ENCODE data around the gene ASB15. TPM values are rescaled to one million over a fixed set of nuclear protein-coding genes. Genes with fewer than 3 reads are reported as not detected.
"Not testable (repeated sequence)": the region's sequence is repeated elsewhere in the genome, so short reads cannot be mapped to it uniquely, and the experiment has no call there.

ASB15 gene
- not detected for total RNA-seq
- 0.03 TPM for polyA plus RNA-seq

DNA sequence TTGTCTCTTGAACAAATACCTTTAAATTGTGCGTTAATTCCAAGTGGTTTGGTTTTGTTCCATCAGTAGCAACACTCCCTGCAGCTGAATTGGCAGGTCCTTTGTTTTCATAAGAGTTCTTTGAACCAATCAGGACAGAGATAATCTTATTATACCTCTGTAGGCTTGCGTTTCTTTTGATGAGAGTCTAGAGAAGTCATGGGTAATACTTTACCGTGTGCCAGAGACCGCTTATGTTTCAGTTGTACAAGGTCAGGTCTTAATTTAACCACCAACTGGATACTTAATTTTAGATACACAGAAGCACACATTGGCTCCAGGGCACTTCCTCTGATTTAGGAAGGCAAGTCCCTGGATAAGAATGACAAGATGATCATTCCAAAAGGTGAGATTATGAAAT lies at the start of gene ASB15:
ASB15 (plus strand) TSS at position 292 of the 400 bp plus-strand sequence. CDS start 12,682 bp downstream, outside the sequence.
- Mint-ChIP-seq H3K9me3 (no peaks in the 10 kb centered on the region), H3K27ac (no peak within 1 kb of the TSS), H3K4me3 (no peak within 1 kb of the TSS), H3K36me3 (no peaks in the 10 kb centered on the region), H3K27me3 (peaks cover 8 to 35% of the 10 kb centered on the region in 2 donors), H3K4me1 (no peaks in the 10 kb centered on the region)
- Histone ChIP-seq H3K36me3 (ENCODE audit: insufficient read depth, low read length) (no peaks in the 10 kb centered on the region), H3K4me1 (ENCODE audit: insufficient read depth, low read length) (no peaks in the 10 kb centered on the region), H3K27me3 (ENCODE audit: insufficient read depth, low read length, poor library complexity, severe bottlenecking) (no peaks in the 10 kb centered on the region), H3K27ac (ENCODE audit: low read depth, low read length) (no peak within 1 kb of the TSS), H3K9me3 (ENCODE audit: low read length) (no peaks in the 10 kb centered on the region), H3K4me3 (ENCODE audit: low read length) (no peak within 1 kb of the TSS)
- ChIA-PET POLR2A (no interaction called here), CTCF (no interaction called here)
- DNase-seq = no peak

DNA sequence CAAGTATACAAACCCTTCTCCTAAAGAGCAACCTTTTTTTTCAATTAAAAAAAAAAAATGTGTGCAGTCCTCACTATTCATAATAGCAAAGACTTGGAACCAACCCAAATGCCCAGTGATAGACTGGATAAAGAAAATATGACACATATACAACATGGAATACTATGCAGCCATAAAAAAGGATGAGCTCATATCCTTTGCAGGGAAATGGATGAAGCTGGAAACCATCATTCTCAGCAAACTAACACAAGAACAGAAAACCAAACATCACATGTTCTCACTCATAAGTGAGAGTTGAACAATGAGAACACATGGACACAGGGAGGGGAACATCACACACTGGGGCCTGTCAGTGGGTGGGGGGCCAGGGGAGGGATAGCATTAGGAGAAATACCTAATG lies 49.5 kb upstream of the ASB15 start:
- H3K4me3 Mint-ChIP-seq; H3K27ac ChIP-seq (ENCODE audit: low read depth, low read length); H3K27me3 ChIP-seq (ENCODE audit: insufficient read depth, low read length, poor library complexity, severe bottlenecking); CTCF ChIA-PET; DNase-seq; H3K27me3 Mint-ChIP-seq; H3K9me3 ChIP-seq (ENCODE audit: low read length); H3K4me3 ChIP-seq (ENCODE audit: low read length); H3K36me3 ChIP-seq (ENCODE audit: insufficient read depth, low read length); H3K27ac Mint-ChIP-seq; H3K9me3 Mint-ChIP-seq: not testable (repeated sequence)
- POLR2A ChIA-PET = interaction anchor here (0.7 kb wide), 1 partner anchor 183 kb away, joined by 3 read pairs; no protein-coding TSS in a partner anchor
- Mint-ChIP-seq H3K36me3 (peaks cover 8 to 54% (median 27%) of the 10 kb centered on the region in 3 donors), H3K4me1 (peaks cover 36 to 55% (median 53%) of the 10 kb centered on the region in 3 donors)
- peaks cover 23% of the 10 kb centered on the region for H3K4me1 ChIP-seq (ENCODE audit: insufficient read depth, low read length)

DNA sequence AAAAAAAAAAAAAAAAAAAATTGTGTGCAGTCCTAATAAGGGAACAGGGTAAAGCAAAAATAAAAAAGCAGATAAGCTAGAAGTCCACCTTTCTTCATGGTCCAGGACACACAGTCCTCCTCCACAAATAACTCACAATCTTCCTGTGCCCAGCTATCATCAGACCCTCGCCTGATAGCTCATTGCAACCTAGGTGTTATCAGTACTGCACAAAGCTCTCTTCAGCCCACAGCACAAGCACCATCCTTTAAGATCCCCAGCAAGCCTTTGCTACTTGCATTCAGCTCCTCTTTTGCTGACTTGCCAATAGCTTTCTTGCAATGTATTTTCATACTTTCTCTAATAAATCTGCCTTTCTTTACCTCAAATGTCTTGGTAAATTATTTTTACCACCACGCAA lies 49.0 kb upstream of the ASB15 start:
- POLR2A ChIA-PET = interaction anchor here (0.7 kb wide), 1 partner anchor 183 kb away, joined by 3 read pairs; no protein-coding TSS in a partner anchor

DNA sequence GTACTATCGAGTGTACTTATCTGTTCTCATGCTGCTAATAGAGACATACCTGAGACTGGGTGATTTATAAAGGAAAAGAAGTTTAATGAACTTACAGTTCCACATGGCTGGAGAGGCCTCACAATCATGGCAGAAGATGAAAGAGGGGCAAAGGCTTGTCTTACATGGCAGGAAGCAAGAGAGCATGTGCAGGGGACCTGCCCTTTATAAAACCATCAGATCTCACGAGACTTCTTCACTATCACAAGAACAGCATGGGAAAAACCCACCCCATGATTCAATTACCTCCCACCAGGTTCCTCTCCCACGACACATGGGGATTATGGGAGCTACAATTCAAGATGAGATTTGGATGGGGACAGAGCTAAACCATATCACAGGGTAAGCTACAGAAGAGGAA lies 48.5 kb upstream of the ASB15 start:
- CTCF ChIA-PET = no interaction called here
- Histone ChIP-seq H3K4me3 (ENCODE audit: low read length) (no peak overlapping the region), H3K9me3 (ENCODE audit: low read length) (no peaks in the 10 kb centered on the region), H3K27me3 (ENCODE audit: insufficient read depth, low read length, poor library complexity, severe bottlenecking) (no peaks in the 10 kb centered on the region), H3K27ac (ENCODE audit: low read depth, low read length) (no peak overlapping the region), H3K36me3 (ENCODE audit: insufficient read depth, low read length) (no peaks in the 10 kb centered on the region), H3K4me1 (ENCODE audit: insufficient read depth, low read length) (peaks cover 24% of the 10 kb centered on the region)
- DNase-seq = no peak
- Mint-ChIP-seq H3K9me3 (no peaks in the 10 kb centered on the region), H3K36me3 (peaks cover 8 to 46% (median 23%) of the 10 kb centered on the region in 3 donors), H3K4me1 (peaks cover 31 to 45% (median 43%) of the 10 kb centered on the region in 3 donors), H3K27ac (peak overlapping the region in 2 of 8 donors; percentile 52 to 64), H3K27me3 (no peaks in the 10 kb centered on the region), H3K4me3 (peak overlapping the region in 1 of 7 donors; percentile 40)
- POLR2A ChIA-PET = no interaction called here

More for the DNA sequence above, 49.0 kb upstream of the ASB15 start:
- H3K36me3 ChIP-seq (ENCODE audit: insufficient read depth, low read length) = no peaks in the 10 kb centered on the region
- peaks cover 33 to 50% (median 48%) of the 10 kb centered on the region in 3 donors for H3K4me1 Mint-ChIP-seq
- CTCF ChIA-PET = no interaction called here
- no peaks in the 10 kb centered on the region for H3K27me3 Mint-ChIP-seq
- H3K4me1 ChIP-seq (ENCODE audit: insufficient read depth, low read length) = peaks cover 23% of the 10 kb centered on the region
- no peaks in the 10 kb centered on the region for H3K27me3 ChIP-seq (ENCODE audit: insufficient read depth, low read length, poor library complexity, severe bottlenecking)
- no peak overlapping the region for H3K4me3 ChIP-seq (ENCODE audit: low read length)
- H3K9me3 Mint-ChIP-seq = no peaks in the 10 kb centered on the region
- H3K9me3 ChIP-seq (ENCODE audit: low read length) = no peaks in the 10 kb centered on the region
- peaks cover 8 to 49% (median 24%) of the 10 kb centered on the region in 3 donors for H3K36me3 Mint-ChIP-seq
- H3K27ac Mint-ChIP-seq = peak overlapping the region in 1 of 8 donors; percentile 48
- DNase-seq = no peak
- peak overlapping the region in 1 of 7 donors; percentile 40 for H3K4me3 Mint-ChIP-seq
- no peak overlapping the region for H3K27ac ChIP-seq (ENCODE audit: low read depth, low read length)

DNA sequence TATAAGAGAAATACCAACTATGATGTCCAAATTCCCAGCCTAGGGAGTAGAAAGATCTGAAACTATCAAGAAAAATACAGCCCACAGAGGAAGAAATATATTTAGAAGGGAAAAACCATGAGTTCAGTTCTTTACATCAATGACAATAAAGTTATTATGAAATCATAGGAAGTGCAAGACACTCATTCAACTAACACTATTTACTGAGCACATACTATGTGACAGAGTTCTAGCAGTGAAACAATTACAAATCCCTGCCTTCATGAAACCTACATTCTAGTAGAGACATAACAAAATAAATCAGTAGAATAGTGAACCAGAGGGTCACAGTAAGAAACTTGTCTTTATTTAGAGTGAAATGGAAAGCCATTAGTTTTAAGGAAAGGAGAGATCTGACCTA lies 46.1 kb upstream of the ASB15 start:
- Mint-ChIP-seq H3K9me3 (no peaks in the 10 kb centered on the region), H3K27me3 (no peaks in the 10 kb centered on the region), H3K27ac (no peak overlapping the region), H3K4me3 (no peak overlapping the region), H3K4me1 (peaks cover 15 to 23% (median 22%) of the 10 kb centered on the region in 3 donors), H3K36me3 (peaks cover 8 to 24% (median 11%) of the 10 kb centered on the region in 3 donors)
- no peak overlapping the region for H3K4me3 ChIP-seq (ENCODE audit: low read length)
- ChIA-PET CTCF (no interaction called here), POLR2A (interaction anchor here (0.6 kb wide), 1 partner anchor 245 kb away, joined by 5 read pairs; no protein-coding TSS in a partner anchor)
- no peaks in the 10 kb centered on the region for H3K27me3 ChIP-seq (ENCODE audit: insufficient read depth, low read length, poor library complexity, severe bottlenecking)
- H3K9me3 ChIP-seq (ENCODE audit: low read length) = no peaks in the 10 kb centered on the region
- H3K36me3 ChIP-seq (ENCODE audit: insufficient read depth, low read length) = no peaks in the 10 kb centered on the region
- H3K27ac ChIP-seq (ENCODE audit: low read depth, low read length) = no peak overlapping the region
- peaks cover 32% of the 10 kb centered on the region for H3K4me1 ChIP-seq (ENCODE audit: insufficient read depth, low read length)
- DNase-seq = no peak

DNA sequence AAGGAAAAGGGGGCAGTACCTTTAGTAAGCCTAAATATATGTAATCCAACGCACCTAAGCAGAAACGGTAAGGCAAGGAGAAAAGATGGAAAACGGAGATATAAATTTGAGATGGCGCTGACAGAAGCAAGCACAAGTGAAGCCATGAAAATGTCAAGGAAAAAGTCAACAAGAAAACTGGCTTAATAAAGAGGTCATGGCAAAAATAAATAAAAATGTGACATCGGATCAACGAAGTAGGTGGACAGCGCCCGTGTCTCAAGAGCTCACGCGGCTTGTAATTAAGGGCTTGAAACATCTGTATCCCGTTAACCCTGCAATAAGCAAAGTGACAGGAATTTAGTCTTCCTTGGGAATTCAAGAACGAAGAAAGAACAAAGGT lies 44.6 kb upstream of the ASB15 start:
- Mint-ChIP-seq H3K27ac (no peak overlapping the region), H3K9me3 (no peaks in the 10 kb centered on the region), H3K36me3 (peaks cover 8 to 18% (median 11%) of the 10 kb centered on the region in 3 donors), H3K27me3 (peaks cover 0 to 3% of the 10 kb centered on the region in 2 donors), H3K4me1 (peaks cover 15 to 18% (median 17%) of the 10 kb centered on the region in 3 donors), H3K4me3 (no peak overlapping the region)
- peak in 1 of 5 donors; percentile 2 for DNase-seq
- ChIA-PET CTCF (interaction anchor here (0.9 to 1.3 kb wide), 3 partner anchors 20 to 192 kb away, joined by 3 to 5 read pairs (median 5); partner anchors contain the start of gene WASL), POLR2A (interaction anchor here (1.6 kb wide), 2 partner anchors 22 to 192 kb away, joined by 15 to 16 read pairs; partner anchors contain the start of genes IQUB and WASL)
- H3K4me1 ChIP-seq (ENCODE audit: insufficient read depth, low read length) = peaks cover 32% of the 10 kb centered on the region
- no peaks in the 10 kb centered on the region for H3K27me3 ChIP-seq (ENCODE audit: insufficient read depth, low read length, poor library complexity, severe bottlenecking)
- H3K27ac ChIP-seq (ENCODE audit: low read depth, low read length) = peak overlapping the region; percentile 90
- H3K36me3 ChIP-seq (ENCODE audit: insufficient read depth, low read length) = no peaks in the 10 kb centered on the region
- no peaks in the 10 kb centered on the region for H3K9me3 ChIP-seq (ENCODE audit: low read length)
- peak overlapping the region; percentile 95 for H3K4me3 ChIP-seq (ENCODE audit: low read length)

DNA sequence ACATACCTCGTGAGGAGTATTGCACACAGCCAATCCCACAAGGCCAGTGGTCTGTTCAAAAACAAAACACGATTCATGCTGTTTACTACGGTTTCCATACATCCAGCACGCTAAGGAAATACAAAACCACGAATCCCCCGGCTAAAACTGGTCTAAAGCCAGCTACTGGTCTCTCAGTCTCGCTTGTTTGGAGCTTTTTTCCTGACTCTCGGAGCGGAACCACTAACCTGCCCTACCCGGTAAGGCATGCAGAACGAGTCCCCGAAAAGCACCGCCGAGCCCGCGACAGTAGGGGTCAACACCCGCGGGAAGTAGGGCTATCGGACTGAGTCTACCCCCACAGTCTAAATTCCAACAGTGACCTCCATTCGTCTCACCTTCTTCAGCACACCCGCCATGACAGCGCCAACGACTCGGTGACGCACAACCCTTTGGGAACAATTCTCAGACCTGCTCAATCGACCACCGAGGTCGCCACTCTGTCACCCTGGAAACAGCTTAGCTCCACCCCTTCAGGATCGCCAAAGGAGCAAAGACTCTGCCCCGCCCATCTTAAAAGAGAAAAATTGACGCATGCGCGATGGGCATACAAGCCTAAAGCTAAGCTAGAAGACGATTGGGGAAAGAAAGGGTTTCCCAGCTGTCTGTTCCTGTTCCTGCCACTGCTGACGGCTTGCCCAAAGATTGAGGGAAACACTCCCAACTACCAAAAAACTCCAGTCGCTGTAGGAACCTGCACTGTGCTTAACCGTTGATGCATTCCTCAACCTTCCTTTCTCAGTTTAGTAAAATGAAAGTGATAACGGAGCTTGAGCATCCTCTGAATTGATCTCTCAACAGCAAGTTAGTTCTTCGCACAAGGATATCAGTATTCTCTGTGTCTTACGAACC lies 44.0 kb upstream of the ASB15 start, which contains the start of gene NDUFA5:
NDUFA5 (minus strand) TSS at position 421 of the 891 bp plus-strand sequence; CDS start at position 398, 23 bp downstream.
- H3K9me3 Mint-ChIP-seq = no peaks in the 10 kb centered on the region
- no peak within 1 kb of the TSS for H3K4me3 Mint-ChIP-seq
- no peaks in the 10 kb centered on the region for H3K27me3 ChIP-seq (ENCODE audit: insufficient read depth, low read length, poor library complexity, severe bottlenecking)
- peaks cover 13 to 14% (median 13%) of the 10 kb centered on the region in 3 donors for H3K4me1 Mint-ChIP-seq
- CTCF ChIA-PET = interaction anchor here (0.9 to 1.6 kb wide), 4 partner anchors 10 to 191 kb away, joined by 3 to 5 read pairs (median 4); partner anchors contain the start of gene WASL
- H3K36me3 Mint-ChIP-seq = peaks cover 7 to 13% (median 8%) of the 10 kb centered on the region in 3 donors
- H3K9me3 ChIP-seq (ENCODE audit: low read length) = no peaks in the 10 kb centered on the region
- H3K27ac ChIP-seq (ENCODE audit: low read depth, low read length) = peak within 1 kb of the TSS; percentile 90
- H3K36me3 ChIP-seq (ENCODE audit: insufficient read depth, low read length) = no peaks in the 10 kb centered on the region
- peak within 1 kb of the TSS; percentile 95 for H3K4me3 ChIP-seq (ENCODE audit: low read length)
- peak; percentile 91 to 99 (median 97) for DNase-seq
- peaks cover 0 to 3% of the 10 kb centered on the region in 2 donors for H3K27me3 Mint-ChIP-seq
- H3K4me1 ChIP-seq (ENCODE audit: insufficient read depth, low read length) = peaks cover 32% of the 10 kb centered on the region
- no peak within 1 kb of the TSS for H3K27ac Mint-ChIP-seq
- POLR2A ChIA-PET = interaction anchor here (1.6 kb wide), 2 partner anchors 22 to 191 kb away, joined by 15 to 16 read pairs; partner anchors contain the start of genes IQUB and WASL
